ENCODE data around the gene NR2F1. TPM values are rescaled to one million over a fixed set of nuclear protein-coding genes. Genes with fewer than 3 reads are reported as not detected.
"Not testable (repeated sequence)": the region's sequence is repeated elsewhere in the genome, so short reads cannot be mapped to it uniquely, and the experiment has no call there.

Gene NR2F1
- total RNA-seq: 10 to 100 TPM in 1 of 4 donors, 1 to 10 TPM in 3; 2.1 to 28.1 (median 7.0) TPM

GRCh38 chr5:93582677-93583438 lies at the start of gene NR2F1:
TSS of gene NR2F1 (plus strand) at chr5:93583222. CDS start at chr5:93585024, 1,802 bp downstream.
- peak within 1 kb of the TSS; percentile 13 to 68 (median 54) for H3K27ac ChIP-seq
- DNase-seq: peak in 1 of 3 donors; percentile 74
- peaks cover 0 to 41% of the 10 kb centered on the region in 2 donors for H3K27me3 ChIP-seq
- no peak for TF ChIP-seq POLR2A (IDR thresholded peaks at IDR 0.05)
- TF ChIP-seq CTCF (IDR thresholded peaks at IDR 0.05): peak in 4 of 6 experiments; percentile 27 to 79 (median 52)
- peak within 1 kb of the TSS; percentile 33 to 67 (median 56) for H3K4me3 ChIP-seq
- no peaks in the 10 kb centered on the region for H3K36me3 ChIP-seq
- peaks cover 0 to 47% (median 23%) of the 10 kb centered on the region in 4 donors for H3K4me1 ChIP-seq
- H3K9me3 ChIP-seq: no peaks in the 10 kb centered on the region

- no peak overlapping the region for H3K27ac ChIP-seq
- no peak for DNase-seq
Measured at GRCh38 chr5:93545872-93546271, 37.1 kb upstream of the NR2F1 start.

GRCh38 chr5:93549594-93549993 lies 33.4 kb upstream of the NR2F1 start:
- H3K27ac ChIP-seq, H3K4me3 ChIP-seq, DNase-seq: not testable (repeated sequence)

More at GRCh38 chr5:93545872-93546271, 37.1 kb upstream of the NR2F1 start:
- H3K4me3 ChIP-seq: no peak overlapping the region
- H3K4me1 ChIP-seq: no peaks in the 10 kb centered on the region
- TF ChIP-seq CTCF (IDR thresholded peaks at IDR 0.05) (no peak), POLR2A (IDR thresholded peaks at IDR 0.05) (no peak)
- H3K36me3 ChIP-seq: no peaks in the 10 kb centered on the region
- no peaks in the 10 kb centered on the region for H3K9me3 ChIP-seq
- H3K27me3 ChIP-seq: no peaks in the 10 kb centered on the region

GRCh38 chr5:93557021-93557604 lies 25.9 kb upstream of the NR2F1 start:
- Histone ChIP-seq H3K27ac (no peak overlapping the region), H3K9me3 (no peaks in the 10 kb centered on the region), H3K4me3 (no peak overlapping the region), H3K36me3 (no peaks in the 10 kb centered on the region), H3K27me3 (no peaks in the 10 kb centered on the region), H3K4me1 (no peaks in the 10 kb centered on the region)
- no peak for DNase-seq
- TF ChIP-seq POLR2A (IDR thresholded peaks at IDR 0.05) (no peak), CTCF (IDR thresholded peaks at IDR 0.05) (no peak)

More at GRCh38 chr5:93549594-93549993, 33.4 kb upstream of the NR2F1 start:
- H3K36me3 ChIP-seq, H3K27me3 ChIP-seq, H3K9me3 ChIP-seq, H3K4me1 ChIP-seq: not testable (repeated sequence)

- Histone ChIP-seq H3K9me3 (no peaks in the 10 kb centered on the region), H3K36me3 (no peaks in the 10 kb centered on the region), H3K4me1 (peaks cover 0 to 7% (median 0%) of the 10 kb centered on the region in 4 donors), H3K4me3 (no peak overlapping the region), H3K27me3 (peaks cover 0 to 8% of the 10 kb centered on the region in 2 donors), H3K27ac (no peak overlapping the region)
- TF ChIP-seq CTCF (IDR thresholded peaks at IDR 0.05): no peak
- no peak for TF ChIP-seq POLR2A (IDR thresholded peaks at IDR 0.05)
- DNase-seq: no peak
Measured at GRCh38 chr5:93566091-93566490, 16.9 kb upstream of the NR2F1 start.

GRCh38 chr5:93567424-93567823 lies 15.6 kb upstream of the NR2F1 start:
- Histone ChIP-seq H3K9me3 (no peaks in the 10 kb centered on the region), H3K27ac (no peak overlapping the region), H3K36me3 (no peaks in the 10 kb centered on the region), H3K4me1 (peaks cover 0 to 18% (median 0%) of the 10 kb centered on the region in 4 donors), H3K27me3 (peaks cover 0 to 14% of the 10 kb centered on the region in 2 donors), H3K4me3 (no peak overlapping the region)
- DNase-seq: no peak
- TF ChIP-seq CTCF (IDR thresholded peaks at IDR 0.05) (no peak), POLR2A (IDR thresholded peaks at IDR 0.05) (no peak)
